Liver (tissue), 3 donors: ENCODE data around the gene KMT2E.

Experiments
- EGR1 ChIP-seq, 2 donors: IDR thresholded peaks; 2 replicates each; pipeline ENCODE4 v1.6.1; 2016 to 2018; ENCODE audit warnings: antibody characterized with exemption in 2 of 2, low read depth in 2 of 2
- FOXA1 ChIP-seq: IDR thresholded peaks from 2 replicates; pipeline ENCODE4 v1.6.1; 2016; ENCODE audit warnings: antibody characterized with exemption
- GABPA ChIP-seq, 2 donors: IDR thresholded peaks in 1 of 2; conservative IDR thresholded peaks in 1 of 2; 2 replicates each; pipeline ENCODE4 v1.6.1; 2016; ENCODE audit warnings: antibody characterized with exemption in 2 of 2, mild to moderate bottlenecking in 1 of 2, moderate library complexity in 1 of 2
- HNF4G ChIP-seq: IDR thresholded peaks from 2 replicates; pipeline ENCODE4 v1.6.1; 2016; ENCODE audit warnings: antibody characterized with exemption
- JUND ChIP-seq, 2 donors: IDR thresholded peaks; 2 replicates each; pipeline ENCODE4 v1.6.1; 2016; ENCODE audit warnings: antibody characterized with exemption in 2 of 2
- RAD21 ChIP-seq, 2 donors: IDR thresholded peaks; 2 replicates each; pipeline ENCODE4 v1.6.1; 2016; ENCODE audit warnings: antibody characterized with exemption in 2 of 2, mild to moderate bottlenecking in 2 of 2
- TAF1 ChIP-seq: conservative IDR thresholded peaks from 2 replicates; pipeline ENCODE4 v1.6.1; 2016; ENCODE audit warnings: antibody characterized with exemption, mild to moderate bottlenecking
- YY1 ChIP-seq: IDR thresholded peaks from 2 replicates; pipeline ENCODE4 v1.6.1; 2016; ENCODE audit warnings: antibody characterized with exemption, mild to moderate bottlenecking
- TF ChIP-seq, protein P1 (sequence below): IDR thresholded peaks from 2 replicates; pipeline ENCODE4 v1.6.1; 2016; ENCODE audit warnings: antibody characterized with exemption
- TF ChIP-seq, protein P2 (sequence below): fragments of 150-350 bp; IDR thresholded peaks from 2 replicates; pipeline ENCODE4 v1.5.1; 2017; ENCODE audit warnings: improper control_type of control experiment, low read depth, low read length; ENCODE audit not compliant: missing input control
- TF ChIP-seq, protein P3 (sequence below): IDR thresholded peaks from 2 replicates; pipeline ENCODE4 v1.6.1; 2016; ENCODE audit warnings: antibody characterized with exemption
- donor health status: healthy.
- donor health status: healthy.

DNA sequence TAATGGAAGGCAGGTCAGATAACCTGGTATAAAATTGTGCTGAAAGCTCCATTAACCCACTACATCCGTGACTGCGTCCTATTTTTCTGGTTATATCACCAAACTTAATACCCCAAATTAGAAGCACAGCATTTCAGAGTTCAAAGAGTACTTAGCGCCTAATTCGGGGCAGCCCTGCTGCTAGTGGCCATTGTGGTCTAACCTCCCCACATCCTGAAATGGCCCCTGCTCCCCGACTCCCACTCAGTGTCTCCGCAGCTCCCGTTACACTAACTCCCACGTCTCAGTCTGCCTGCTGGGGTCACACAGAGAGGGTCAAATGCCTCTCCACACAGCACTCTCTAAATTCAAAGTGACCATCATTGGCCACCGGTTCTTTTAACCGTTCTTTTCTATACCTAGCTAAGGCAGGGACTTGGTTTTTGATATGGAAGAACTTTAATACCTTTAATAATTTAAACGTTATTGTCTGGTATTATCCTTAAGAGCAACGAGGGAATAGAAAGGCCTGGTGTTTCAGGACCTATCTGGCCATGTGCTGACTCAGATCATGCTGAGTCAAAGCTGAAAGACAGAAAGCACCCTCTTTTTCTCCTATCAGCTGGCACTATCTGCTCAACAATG is 117.1 kb downstream of the KMT2E start:
- TF ChIP-seq, protein P1, sequence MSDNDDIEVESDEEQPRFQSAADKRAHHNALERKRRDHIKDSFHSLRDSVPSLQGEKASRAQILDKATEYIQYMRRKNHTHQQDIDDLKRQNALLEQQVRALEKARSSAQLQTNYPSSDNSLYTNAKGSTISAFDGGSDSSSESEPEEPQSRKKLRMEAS: no peak
- TF ChIP-seq, protein P2, sequence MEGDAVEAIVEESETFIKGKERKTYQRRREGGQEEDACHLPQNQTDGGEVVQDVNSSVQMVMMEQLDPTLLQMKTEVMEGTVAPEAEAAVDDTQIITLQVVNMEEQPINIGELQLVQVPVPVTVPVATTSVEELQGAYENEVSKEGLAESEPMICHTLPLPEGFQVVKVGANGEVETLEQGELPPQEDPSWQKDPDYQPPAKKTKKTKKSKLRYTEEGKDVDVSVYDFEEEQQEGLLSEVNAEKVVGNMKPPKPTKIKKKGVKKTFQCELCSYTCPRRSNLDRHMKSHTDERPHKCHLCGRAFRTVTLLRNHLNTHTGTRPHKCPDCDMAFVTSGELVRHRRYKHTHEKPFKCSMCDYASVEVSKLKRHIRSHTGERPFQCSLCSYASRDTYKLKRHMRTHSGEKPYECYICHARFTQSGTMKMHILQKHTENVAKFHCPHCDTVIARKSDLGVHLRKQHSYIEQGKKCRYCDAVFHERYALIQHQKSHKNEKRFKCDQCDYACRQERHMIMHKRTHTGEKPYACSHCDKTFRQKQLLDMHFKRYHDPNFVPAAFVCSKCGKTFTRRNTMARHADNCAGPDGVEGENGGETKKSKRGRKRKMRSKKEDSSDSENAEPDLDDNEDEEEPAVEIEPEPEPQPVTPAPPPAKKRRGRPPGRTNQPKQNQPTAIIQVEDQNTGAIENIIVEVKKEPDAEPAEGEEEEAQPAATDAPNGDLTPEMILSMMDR: no peak
- no peak for TF ChIP-seq YY1
- no peak for TF ChIP-seq GABPA (IDR thresholded peaks at IDR 0.05 in 1 of 2, conservative IDR thresholded peaks at IDR 0.05 in 1 of 2)
- no peak for TF ChIP-seq JUND (IDR thresholded peaks at IDR 0.05)
- TF ChIP-seq HNF4G: no peak
- no peak for TF ChIP-seq EGR1 (IDR thresholded peaks at IDR 0.05; ENCODE audit: low read depth in 2 of 2)
- TF ChIP-seq RAD21 (IDR thresholded peaks at IDR 0.05): no peak
- TF ChIP-seq, protein P3, sequence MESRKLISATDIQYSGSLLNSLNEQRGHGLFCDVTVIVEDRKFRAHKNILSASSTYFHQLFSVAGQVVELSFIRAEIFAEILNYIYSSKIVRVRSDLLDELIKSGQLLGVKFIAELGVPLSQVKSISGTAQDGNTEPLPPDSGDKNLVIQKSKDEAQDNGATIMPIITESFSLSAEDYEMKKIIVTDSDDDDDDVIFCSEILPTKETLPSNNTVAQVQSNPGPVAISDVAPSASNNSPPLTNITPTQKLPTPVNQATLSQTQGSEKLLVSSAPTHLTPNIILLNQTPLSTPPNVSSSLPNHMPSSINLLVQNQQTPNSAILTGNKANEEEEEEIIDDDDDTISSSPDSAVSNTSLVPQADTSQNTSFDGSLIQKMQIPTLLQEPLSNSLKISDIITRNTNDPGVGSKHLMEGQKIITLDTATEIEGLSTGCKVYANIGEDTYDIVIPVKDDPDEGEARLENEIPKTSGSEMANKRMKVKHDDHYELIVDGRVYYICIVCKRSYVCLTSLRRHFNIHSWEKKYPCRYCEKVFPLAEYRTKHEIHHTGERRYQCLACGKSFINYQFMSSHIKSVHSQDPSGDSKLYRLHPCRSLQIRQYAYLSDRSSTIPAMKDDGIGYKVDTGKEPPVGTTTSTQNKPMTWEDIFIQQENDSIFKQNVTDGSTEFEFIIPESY: no peak
- TF ChIP-seq TAF1: no peak
- no peak for TF ChIP-seq FOXA1
